ENCODE results near the gene GPI.

GRCh38 chr19:34416021-34416545 lies 51.1 kb downstream of the GPI start:
- no peak for TF ChIP-seq EZH2phosphoT487 (IDR thresholded peaks at IDR 0.05; ENCODE audit: low read depth)
- TF ChIP-seq CTCF (IDR thresholded peaks at IDR 0.05; ENCODE audit: low read depth, low read length), result no peak

All from OCI-LY3 (cell line).